A172 (cell line): ENCODE data around the gene ATXN7L1. TPM values are rescaled to one million over a fixed set of nuclear protein-coding genes. Genes with fewer than 3 reads are reported as not detected.
A peak's percentile ranks its signal among the peaks of the same experiment; 100 is the strongest.

ENCODE experiments used
- DNase-seq: peaks from one replicate; pipeline ENCODE4 v3.0.0-alpha.2; 2015; ENCODE audit warnings: low spot score
- total RNA-seq: library from RNA; depleted of rRNA; stranded (reverse); fragments of >200 nt; shearing (Covaris generic); gene quantifications from 2 replicates; pipeline ENCODE4 v1.2.3, GENCODE V29; 2014

The ATXN7L1 gene
- total RNA-seq, 1 experiment from 2014 or later = 1.6 TPM

DNA sequence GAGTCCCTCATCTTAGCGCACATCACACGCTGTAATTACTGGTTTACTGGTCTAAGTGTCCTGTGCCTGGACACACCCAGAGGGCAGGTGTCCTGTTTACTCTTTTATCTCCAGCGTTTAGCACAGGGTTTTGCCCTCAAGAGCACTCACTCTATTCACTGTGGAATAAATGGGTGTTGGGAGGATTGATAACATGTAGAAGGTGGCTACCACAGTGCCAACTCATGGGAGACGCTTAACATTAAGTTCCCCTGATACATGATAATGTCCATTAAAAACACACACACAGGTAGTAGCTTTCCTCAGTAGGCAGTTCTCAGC is 199.0 kb downstream of the ATXN7L1 start:
- DNase-seq = no peak

DNA sequence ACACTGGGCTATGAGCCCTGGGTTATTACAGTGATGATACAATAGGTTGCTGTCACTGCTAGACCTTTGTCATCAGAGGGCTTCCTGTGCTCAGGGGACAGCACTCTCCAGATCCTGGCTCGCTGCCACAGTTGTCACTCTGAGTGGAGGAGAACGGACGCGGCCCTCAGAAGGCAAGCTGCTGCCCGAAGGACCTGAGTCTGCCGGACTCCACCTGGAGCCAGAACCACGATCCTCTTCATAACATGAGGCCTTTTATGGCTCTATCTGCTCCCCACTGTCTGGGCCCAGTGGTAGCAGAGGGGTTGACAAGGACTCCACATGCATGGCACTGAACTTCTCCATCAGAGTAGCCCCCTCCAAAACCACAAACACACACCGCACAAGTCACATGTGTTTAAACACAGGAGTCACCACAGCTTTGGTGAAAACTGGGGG is 200.4 kb downstream of the ATXN7L1 start:
- DNase-seq = no peak

DNA sequence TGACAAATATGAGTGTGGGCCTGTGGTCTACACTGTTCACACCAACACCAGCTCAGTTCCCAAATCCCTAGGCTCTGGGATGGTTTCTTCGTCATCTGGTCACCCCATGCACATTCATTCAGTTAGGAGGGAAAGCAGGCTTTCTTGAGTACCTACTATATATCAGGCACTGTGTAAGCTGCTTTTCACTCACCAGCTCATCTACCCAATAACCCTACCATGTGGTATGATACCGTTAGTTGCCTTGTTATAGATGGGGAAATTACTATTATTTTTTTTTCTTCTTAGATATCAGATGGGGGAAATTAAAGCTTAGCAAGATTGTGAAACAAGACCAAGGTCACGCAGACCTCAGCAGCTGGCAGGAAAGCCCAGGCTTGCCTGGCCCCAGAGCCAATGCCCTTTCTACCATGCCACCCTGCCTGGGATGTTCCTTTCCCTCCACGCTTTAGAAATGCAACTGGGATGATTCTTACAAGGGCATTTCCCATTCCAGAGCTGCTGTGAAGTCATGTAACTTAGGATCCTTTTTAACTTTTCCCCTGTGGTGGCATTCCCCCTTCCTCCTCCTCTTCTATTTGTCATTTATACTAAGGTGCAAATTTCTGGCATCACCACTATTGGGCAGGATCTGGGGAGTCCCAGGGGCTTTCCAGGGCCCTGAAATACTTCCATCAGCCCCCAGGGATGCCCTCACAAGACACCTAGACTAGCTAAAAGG is 202.0 kb downstream of the ATXN7L1 start:
- DNase-seq = no peak

DNA sequence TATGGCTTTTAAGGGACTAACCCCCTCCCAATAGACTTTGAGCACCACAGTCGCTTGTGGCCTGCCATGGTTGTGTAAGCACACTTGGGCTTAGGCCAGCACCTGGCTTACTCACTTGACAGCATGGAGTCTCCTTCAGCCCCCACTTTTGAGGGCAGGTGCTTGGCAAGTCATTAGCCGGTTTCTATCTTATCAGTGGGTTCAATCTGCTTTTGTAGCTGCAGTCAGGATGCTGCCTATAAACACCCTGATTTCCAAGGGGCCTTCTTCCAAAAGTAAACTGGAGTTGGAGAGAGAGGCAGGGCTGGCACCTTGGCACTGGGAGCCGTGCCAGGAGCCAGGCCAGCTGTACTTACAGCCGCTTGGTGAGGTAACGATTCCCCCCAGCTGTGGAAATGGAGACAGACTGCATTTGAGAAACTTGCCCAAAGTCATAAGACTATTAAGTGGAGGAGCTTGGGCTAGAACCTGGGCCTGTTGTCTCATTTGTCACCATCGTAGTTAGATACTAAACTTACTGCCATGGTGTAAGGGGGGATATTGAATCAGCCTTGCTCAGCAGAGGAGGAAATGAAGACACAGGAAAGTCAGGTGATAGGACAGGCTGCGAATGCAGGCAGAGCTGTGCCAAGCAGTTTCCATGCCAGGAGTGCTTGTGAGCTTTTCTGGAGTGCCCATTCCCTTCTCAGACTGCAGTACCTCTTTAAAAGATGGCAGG is 202.9 kb downstream of the ATXN7L1 start:
- DNase-seq = peak; percentile 42

DNA sequence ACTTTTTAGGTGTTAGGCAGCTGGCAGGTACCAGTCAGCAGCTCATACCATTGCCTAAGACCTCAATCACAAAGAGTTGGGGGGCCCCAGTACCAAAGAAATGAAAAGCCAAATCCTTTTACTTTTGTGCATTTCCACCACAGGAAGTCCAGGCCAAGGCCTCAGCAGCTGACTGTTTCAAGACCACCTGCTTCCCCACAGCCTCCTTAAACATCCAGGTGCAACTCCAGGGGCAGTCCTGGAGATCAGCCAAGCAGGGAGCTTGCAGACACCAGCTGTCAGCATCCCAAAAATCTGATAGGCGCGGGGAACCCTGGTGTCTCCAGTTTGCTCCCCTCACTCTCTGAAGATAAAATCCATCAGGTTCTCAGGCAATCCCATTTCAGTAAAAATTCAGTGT is 203.6 kb downstream of the ATXN7L1 start:
- DNase-seq = no peak

DNA sequence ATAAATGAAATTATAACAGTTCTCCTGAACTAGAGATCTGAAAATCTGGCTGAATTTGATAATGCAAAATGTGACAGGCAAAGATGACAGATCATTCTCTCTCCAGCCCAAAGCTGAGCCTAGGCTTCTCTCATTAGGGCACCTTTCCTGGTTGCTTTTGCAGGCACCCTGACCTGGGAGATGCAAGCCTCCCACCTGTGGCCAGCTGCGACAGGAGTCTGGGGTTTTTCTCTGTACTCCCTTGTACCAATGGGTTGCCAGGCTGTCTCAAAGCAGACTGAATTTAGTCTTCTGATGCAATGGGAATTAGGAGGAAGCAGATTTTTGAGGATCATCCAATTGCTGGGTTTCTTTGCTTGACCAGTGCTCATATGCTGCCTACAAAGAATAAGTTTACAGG is 210.1 kb downstream of the ATXN7L1 start:
- no peak for DNase-seq

DNA sequence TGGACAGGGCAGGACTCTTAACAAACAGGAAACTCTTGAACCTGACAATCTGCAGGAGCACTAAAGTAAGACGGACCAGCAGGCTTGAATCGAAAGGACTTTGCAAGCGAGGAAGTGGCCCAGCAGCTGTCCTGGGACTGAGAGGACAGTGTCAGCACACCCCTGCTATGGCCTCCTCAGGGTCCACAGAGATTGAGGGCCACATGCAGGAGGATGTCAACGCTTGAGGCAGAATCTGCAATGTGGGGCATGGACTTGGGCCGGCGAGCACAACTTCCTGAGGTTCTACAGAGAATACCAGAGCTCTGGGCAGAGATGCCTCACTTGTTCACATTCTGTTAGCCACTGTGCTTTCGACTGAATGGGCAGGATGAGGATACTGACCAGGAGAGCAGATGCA is 210.7 kb downstream of the ATXN7L1 start:
- no peak for DNase-seq

DNA sequence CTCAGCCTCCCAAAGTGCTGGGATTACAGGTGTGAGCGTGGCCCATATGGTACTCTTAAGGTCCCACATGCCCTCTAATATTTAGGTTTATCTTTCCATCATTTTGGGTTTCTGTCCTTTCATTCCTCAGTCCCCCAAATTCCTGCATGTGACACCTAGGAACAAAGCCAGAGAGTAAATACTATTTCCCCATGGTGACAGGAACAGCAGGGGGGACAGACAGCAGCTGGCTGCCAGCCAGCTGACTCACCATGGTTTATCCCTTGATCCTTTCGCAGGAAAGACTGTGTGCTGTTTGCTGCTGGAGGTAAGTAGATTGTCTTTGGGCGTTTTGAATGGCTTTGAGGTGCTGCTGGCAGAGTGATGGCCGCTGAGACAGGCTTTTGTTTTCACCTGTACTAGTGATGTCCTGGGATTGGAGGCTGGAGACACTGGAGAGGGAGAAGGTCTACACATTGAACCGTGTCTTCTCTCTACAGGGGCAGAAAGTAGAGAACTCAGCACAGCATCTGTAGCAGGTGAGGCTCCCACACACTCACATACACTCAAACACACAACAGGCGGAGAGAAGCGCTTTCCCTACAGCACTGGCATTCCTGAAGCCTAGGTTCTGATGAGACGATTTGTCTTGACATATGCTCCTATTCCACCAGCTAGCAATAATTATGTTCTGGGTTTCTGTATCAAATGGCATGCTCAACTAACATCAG is 211.4 kb downstream of the ATXN7L1 start:
- peak; percentile 88 for DNase-seq

DNA sequence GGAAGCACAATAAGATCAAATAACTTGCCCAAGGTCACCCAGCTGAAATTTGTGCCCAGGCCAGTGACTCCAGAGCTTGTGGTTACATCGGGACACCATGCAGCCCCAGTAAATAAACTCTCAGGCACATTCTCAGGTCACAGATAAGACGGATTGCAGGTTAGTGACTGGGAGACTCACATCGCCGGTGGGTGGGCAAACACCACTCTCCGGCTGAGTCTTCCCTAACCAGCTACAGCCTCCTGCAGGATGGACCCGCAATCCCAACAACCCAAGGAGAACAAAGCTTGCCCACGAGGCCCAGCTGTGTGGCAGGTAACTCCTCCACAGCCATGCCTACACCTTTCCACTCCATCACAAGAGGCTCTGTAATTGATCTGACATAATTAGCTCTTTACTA is 213.4 kb downstream of the ATXN7L1 start:
- no peak for DNase-seq

DNA sequence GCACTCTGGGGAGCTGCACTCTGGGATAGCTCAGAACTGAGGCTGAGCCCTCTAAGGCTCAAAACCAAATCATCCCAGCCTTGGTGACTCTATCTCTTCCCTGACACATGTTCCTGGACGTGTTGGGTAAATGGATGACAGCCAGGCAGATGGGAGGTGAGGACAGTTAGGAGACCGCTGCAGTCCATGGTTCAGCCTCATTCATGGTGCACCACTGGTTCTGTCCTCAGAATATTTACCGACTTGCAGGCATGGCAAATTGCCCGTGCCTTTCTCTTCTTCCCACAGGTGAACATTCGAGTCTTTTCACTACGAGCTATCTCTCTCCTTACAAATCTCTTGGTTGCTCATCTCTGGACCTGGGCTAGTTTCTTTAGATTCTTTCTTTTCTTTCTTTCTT is 214.8 kb downstream of the ATXN7L1 start:
- DNase-seq = no peak

DNA sequence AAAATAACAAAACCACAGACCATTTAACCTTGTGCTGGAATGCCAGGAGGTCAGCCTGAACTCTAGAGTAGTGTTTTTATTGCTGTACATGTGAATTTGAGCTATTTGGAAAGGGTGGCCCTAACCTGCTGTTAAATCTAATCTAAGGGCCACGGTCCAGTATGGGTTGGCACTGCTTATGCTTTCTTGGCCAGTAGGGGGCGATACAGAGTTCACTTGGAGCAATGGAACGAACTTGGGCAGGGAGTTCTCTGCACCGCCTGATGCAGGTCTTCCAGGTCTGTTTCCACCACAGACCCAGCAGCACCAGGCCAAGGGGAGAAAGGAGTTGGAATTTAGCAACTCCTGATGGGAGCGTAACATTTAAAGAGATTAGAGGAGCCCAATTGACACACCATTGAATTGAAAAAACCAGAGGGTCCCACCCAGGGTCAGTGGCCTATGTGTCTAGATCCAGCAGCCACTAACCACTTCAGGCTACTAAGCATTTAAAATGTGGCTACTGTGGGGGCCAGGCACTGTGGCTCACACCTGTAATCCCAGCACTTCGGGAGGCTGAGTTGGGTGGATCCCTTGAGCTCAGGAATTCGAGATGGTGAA is 219.4 kb downstream of the ATXN7L1 start:
- no peak for DNase-seq

DNA sequence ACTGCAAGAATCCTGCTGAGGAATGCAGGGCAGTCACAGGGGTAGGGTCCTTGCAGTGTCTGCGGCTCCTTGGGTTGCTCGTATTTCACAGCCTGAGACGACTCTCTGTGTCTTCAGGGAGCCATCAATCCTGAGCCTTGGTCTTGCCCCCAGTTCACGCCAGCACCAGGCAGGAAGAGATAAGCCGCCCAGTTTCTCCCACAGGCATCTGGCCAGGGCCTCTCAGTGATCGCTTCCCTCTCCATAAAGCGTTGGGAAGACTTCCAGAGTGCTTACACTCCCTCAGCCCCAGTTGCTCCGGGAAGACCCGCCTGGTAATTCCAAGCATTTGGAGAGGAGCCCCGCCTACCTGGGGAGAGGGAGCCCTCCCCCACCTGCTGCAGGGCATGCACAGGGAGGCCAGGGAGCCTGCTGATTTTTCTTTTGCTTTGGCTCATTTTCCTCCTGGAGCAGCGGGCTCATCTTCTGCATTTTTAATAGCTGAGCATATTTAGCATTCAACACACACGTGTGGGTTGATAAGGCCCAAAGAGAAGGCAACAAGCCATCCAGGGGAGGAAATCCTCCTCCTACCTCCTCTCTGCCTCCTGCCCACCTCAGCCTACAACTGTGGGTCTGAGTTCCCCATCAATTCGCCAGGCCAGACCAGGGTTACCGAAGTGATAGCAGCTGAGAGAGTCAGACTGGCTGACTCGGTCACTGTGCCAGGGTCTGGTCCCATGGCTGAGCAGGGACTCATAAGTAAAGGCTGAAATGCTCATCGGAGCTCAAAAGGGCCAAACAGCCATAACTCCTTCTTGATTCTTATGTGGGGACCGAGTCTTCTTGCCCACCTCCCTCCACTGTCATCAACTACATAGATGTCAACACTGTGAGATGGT is 220.7 kb downstream of the ATXN7L1 start:
- DNase-seq = no peak

DNA sequence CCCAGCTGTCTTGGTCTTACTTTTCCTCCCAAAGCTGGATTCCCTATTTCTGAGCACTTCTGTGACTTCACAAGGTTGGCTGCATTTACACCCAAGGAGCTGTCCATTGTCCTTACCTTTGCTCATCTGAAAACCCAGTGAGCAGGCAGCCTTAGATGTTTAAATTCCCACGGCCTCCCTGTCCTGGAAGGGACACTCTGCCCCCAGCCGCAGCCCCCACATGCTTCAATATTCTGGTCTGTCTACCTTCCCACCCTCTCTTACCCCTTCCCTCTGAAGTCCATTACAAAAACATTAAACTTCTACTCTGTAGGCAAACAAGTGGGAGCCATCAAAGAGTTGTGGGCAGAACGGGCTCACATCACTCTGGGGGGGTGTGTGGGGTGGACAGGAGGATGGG is 221.3 kb downstream of the ATXN7L1 start:
- peak; percentile 54 for DNase-seq

DNA sequence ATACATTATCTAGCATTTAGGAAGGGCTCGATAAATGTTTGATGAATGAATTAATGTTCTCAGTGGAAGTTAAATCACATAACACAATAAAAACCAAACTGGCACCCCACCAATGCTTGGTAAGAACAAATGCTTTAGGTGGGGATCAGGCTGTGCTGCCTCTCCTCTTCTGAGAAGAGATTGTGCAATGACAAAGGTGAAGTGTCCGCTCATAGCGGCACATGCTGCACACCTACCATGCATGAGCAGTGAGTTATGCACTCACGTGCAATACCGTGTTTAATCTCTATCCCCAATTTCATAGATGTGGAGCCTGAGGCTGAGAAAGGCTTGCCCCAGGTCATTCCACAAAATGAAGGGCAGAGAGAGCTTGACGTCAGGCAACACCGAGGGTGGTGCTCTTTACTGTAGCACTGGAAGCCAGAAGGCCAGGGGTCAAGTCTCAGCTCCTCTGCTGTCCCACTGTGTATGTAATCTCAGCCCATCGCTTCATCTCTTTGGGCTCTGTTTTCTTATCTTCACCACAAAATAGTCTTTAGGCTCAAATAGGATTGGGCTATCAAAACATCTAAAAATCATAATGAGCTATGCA is 222.2 kb downstream of the ATXN7L1 start:
- no peak for DNase-seq

DNA sequence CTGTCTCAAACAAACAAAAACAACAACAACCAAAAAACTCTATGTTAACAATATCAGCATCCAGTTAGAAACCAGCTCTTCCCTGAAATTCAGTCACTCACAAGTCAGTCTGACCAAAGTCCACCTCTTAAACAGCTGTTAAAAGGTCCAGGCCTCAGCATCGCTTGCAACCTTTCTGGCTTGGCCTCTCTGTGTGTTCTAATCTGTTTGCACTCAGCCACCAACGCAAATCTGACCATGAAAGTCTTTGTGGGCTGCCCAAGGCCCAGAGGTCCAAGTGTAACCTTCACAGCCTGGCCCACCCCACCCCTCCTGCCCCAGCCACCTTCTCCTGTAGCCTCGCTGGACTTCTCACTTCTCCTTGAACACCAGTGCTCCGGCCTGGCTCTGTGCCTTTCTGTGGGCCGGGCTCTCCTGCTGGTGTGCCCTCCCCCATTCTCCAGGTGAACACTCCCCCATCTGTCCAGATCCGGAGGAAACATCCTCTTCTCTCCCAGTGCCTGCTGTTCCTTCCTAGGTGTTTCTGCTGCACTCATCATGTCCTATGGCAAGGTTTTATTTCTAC is 222.9 kb downstream of the ATXN7L1 start:
- no peak for DNase-seq

DNA sequence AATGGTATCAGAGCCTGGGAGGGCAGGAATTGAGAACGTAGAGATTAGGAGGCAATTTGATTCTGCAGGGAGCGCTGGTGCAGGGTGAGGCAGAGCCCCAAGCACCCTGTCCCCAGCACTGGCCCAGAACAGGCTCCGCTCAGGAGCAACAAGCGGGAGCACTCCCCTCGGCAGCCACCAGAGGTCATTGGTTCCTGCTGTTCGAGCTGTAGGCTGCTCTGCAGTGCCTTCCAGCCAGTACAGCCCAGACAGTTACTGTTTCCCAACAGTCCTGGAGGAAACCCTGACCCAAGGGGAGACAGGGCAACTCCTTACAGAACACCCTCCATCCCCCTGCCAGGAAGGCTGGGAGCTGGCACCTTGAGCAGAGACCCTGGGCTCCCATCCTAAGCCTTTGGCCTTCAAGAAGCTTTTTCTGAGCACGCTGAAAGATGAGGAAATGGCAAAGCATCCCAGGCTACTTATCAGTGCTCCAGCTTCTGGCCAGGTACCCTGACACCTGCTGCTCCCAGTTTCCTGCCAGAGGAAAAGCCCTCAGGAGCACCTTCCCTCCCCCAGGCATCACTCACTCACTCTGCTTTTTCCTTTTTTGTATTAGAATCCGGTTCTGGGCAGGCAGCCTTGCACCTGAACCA is 223.9 kb downstream of the ATXN7L1 start:
- DNase-seq = peak; percentile 64

DNA sequence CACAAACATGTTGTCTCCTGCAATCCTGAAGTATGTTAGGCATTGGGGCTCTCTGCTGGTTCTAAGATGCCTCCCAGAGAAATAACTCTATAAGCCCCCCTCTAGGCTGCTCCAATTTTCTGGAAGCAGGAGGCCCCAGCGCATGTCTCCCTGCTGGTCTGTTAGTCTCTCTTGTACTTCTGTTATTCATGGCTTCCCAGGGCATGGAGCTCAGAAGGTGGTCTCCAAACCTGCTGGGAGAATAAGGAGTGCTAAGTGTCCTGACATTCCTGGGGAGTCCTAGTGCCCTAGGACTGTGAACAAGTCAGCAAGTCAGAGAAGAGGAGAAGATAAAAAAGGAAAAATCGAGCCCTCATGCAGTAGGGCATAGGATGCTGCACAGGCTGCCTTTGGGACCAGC is 224.6 kb downstream of the ATXN7L1 start:
- no peak for DNase-seq

DNA sequence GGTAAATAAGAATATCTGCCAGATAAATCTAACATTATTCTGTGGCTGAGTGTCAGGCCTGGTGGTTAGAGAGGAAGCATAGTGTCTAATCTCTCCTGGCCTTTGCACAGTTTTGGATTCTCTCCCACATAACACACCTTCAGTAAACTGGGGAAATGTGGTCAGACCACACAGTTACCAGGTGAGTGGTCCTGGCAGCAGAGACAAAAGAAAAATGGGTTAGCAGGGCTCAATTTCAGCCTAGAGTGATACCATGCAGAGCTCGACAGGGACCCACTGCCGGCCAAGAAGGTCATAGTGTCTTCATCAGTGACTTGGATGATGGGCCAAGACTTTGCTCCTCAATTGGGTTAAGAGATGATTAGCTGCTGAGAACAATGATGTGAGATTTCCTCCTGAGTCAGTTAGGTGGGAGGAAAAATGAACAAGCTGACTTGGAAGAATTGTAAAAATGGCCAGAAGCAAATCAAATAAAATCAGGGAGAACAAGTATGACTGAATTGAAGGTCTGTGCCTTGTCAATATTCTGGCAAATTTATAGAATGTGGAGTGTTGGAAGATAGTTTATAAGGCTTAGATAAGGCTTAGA is 225.9 kb downstream of the ATXN7L1 start:
- no peak for DNase-seq

DNA sequence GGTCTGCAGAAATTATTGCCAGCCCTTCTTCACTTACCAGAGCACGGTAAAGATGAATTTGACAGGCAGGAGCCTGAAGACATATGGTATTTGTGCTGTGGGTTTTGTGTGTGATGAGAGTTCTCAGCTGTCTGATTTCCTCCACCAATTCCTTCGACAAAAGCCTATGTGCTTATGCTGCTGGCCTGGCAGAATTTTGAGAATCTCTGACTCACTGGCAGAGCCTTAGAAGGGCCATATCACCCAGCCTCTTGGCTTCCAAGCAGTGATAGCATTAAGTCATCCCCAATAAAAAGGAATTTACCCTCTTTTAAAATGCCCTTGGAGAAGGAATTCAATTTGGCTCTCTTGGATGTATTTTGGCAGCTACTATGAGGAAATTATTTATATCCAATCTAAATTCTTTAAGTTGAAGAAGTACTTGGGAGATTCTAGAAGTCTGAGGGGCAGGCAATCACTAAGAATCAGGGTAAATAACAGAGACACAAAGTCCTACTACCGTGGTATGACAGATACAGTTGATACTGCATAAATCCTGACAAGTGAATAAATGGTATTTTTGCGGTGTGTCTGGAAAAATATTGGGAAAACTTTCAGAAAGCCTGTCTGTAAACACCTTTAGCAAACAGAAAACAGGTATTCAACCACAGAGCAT is 226.5 kb downstream of the ATXN7L1 start:
- DNase-seq = peak; percentile 60
